Vagina (tissue), 2 donors: ENCODE measurements around the gene ACOX3.

Experiments used
- POLR2A ChIP-seq, 2 donors: fragments of 450-650 bp; IDR thresholded peaks; one replicate each; pipeline ENCODE4 v1.6.1; 2017; ENCODE audit warnings: antibody characterized with exemption in 2 of 2, mild to moderate bottlenecking in 2 of 2, moderate library complexity in 2 of 2
- POLR2AphosphoS5 ChIP-seq, 2 donors: sonication (generic); formaldehyde crosslinking; IDR thresholded peaks; one replicate each; pipeline ENCODE4 v1.9.0; 2017; ENCODE audit warnings: antibody characterized with exemption in 2 of 2, mild to moderate bottlenecking in 2 of 2, low read depth in 1 of 2; ENCODE audit not compliant: insufficient read depth in 1 of 2
- TF ChIP-seq, protein P1 (sequence below), 3 experiments: fragments of 450-650 bp in 2 of 3; fragments of 200-600 bp in 1 of 3; sonication (generic) in 1 of 3; IDR thresholded peaks; one replicate each; pipeline ENCODE4 v1.5.1; 2017 to 2019; ENCODE audit warnings: antibody characterized with exemption in 3 of 3, mild to moderate bottlenecking in 2 of 3, moderate library complexity in 2 of 3

DNA sequence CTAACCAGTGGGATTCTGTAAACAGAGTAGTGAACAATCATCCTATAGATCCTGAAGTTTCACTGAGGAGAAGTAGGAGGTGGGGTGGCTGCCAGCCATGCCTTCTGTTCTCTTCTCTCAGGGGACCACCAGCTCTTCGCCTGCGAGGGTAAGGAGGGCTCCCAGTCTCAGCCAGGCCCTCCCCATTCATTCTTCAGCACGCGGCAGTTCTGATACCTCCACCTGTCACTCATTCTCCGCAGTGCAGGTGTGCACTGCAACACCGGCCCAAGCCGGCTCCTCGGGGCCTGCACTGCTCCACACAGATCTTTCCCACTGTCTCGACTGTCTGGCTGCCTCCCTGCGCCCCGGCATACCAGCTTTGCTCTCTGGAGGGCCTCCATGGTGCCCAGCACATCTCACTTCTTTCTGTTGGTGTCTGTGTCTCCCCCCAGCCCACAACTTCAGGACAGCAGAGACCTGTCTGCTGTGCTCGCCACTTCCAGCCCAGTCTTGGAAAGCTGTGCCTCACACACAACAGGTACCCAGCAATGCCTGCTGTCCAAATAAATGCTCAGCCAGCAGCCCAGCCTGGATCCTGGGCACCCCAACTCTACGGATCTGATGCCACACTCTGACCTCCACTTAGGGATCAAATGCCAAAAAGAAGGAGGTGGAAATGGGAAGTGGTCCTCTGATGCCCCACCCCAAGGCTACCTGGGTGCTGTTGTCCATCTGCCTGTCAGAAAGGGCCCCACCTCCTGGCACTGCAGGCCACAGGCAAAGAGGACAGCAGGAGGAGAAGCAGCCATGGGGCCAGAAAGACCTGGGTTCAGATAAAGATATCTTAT lies 29.0 kb downstream of the ACOX3 start:
- TF ChIP-seq POLR2AphosphoS5 (IDR thresholded peaks at IDR 0.05; ENCODE audit: insufficient read depth in 1 of 2, low read depth in 1 of 2) (no peak), POLR2A (IDR thresholded peaks at IDR 0.05) (no peak)
- TF ChIP-seq, protein P1, sequence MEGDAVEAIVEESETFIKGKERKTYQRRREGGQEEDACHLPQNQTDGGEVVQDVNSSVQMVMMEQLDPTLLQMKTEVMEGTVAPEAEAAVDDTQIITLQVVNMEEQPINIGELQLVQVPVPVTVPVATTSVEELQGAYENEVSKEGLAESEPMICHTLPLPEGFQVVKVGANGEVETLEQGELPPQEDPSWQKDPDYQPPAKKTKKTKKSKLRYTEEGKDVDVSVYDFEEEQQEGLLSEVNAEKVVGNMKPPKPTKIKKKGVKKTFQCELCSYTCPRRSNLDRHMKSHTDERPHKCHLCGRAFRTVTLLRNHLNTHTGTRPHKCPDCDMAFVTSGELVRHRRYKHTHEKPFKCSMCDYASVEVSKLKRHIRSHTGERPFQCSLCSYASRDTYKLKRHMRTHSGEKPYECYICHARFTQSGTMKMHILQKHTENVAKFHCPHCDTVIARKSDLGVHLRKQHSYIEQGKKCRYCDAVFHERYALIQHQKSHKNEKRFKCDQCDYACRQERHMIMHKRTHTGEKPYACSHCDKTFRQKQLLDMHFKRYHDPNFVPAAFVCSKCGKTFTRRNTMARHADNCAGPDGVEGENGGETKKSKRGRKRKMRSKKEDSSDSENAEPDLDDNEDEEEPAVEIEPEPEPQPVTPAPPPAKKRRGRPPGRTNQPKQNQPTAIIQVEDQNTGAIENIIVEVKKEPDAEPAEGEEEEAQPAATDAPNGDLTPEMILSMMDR (IDR thresholded peaks at IDR 0.05), result no peak
